ENCODE data around the gene PSME3IP1.

- TF ChIP-seq CTCF (IDR thresholded peaks at IDR 0.05) (no peak), POLR2A (IDR thresholded peaks at IDR 0.05) (no peak)
Observed at GRCh38 chr16:57178196-57178595, 7.6 kb downstream of the PSME3IP1 start.
